Smooth muscle cell (in vitro differentiated cells): ENCODE results near the gene TPGS1. TPM values are rescaled to one million over a fixed set of nuclear protein-coding genes. Genes with fewer than 3 reads are reported as not detected.
A peak's percentile ranks its signal among the peaks of the same experiment; 100 is the strongest.

Experiments
- DNase-seq: peaks from one replicate; lab custom pipeline; 2025; ENCODE audit not compliant: unreplicated experiment; lab: John Stamatoyannopoulos, UW
- H2AFZ ChIP-seq: fragments of 200-600 bp; sonication (generic); 2 replicates; pipeline ENCODE4 v1.6.0; 2016; ENCODE audit warnings: antibody characterized with exemption, low read depth, mild to moderate bottlenecking
- H3F3A ChIP-seq: fragments of 200-600 bp; sonication (generic); 2 replicates; pipeline ENCODE4 v1.6.0; 2017; ENCODE audit warnings: antibody characterized with exemption, low read depth
- H3K27ac ChIP-seq: fragments of 200-600 bp; sonication (generic); 2 replicates; pipeline ENCODE4 v1.5.1; 2016; ENCODE audit warnings: low read depth, mild to moderate bottlenecking
- H3K27me3 ChIP-seq: fragments of 200-600 bp; sonication (generic); 2 replicates; pipeline ENCODE4 v1.6.1; 2016; ENCODE audit warnings: low read depth, mild to moderate bottlenecking
- H3K36me3 ChIP-seq: fragments of 200-600 bp; sonication (generic); 2 replicates; pipeline ENCODE4 v1.5.1; 2016; ENCODE audit warnings: low read depth
- H3K4me1 ChIP-seq: fragments of 200-600 bp; sonication (generic); 2 replicates; pipeline ENCODE4 v1.5.1; 2016; ENCODE audit warnings: low read depth
- H3K4me2 ChIP-seq: fragments of 200-600 bp; sonication (generic); 2 replicates; pipeline ENCODE4 v1.6.0; 2016; ENCODE audit warnings: mild to moderate bottlenecking
- H3K4me3 ChIP-seq: fragments of 200-600 bp; sonication (generic); 2 replicates; pipeline ENCODE4 v1.5.1; 2016; ENCODE audit warnings: mild to moderate bottlenecking
- H3K79me2 ChIP-seq: fragments of 200-600 bp; sonication (generic); 2 replicates; pipeline ENCODE4 v1.6.0; 2016; ENCODE audit warnings: low read depth, mild to moderate bottlenecking
- H3K9ac ChIP-seq: fragments of 200-600 bp; sonication (generic); 2 replicates; pipeline ENCODE4 v1.6.0; 2016; ENCODE audit warnings: low read depth
- H3K9me3 ChIP-seq: fragments of 200-600 bp; sonication (generic); replicated peaks from 2 replicates; pipeline ENCODE4 v1.5.1; 2016; ENCODE audit warnings: low read depth
- H4K20me1 ChIP-seq: fragments of 200-600 bp; sonication (generic); 2 replicates; pipeline ENCODE4 v1.6.0; 2016; ENCODE audit warnings: low read depth
- CTCF ChIP-seq: fragments of 200-600 bp; sonication (generic); IDR thresholded peaks from 2 replicates; pipeline ENCODE4 v1.5.1; 2017; ENCODE audit warnings: borderline replicate concordance, mild to moderate bottlenecking, antibody characterized with exemption; ENCODE audit not compliant: insufficient read depth, poor library complexity, severe bottlenecking
- WGBS: methylation state at CpG from one replicate; pipeline ENCODE4 v1.1.7; 2016; ENCODE audit warnings: low lambda C conversion rate; 5-methylcytosine and 5-hydroxymethylcytosine counted together
- polyA plus RNA-seq: library from polyadenylated mRNA; unstranded; fragments of >200 nt; fragmentation: Nextera tagmentation; extraction: Ambion mirVana; gene quantifications from 2 replicates; pipeline ENCODE4 v1.2.1, GENCODE V29; 2016
- total RNA-seq: library from RNA; depleted of rRNA; stranded (reverse); fragments of >200 nt; gene quantifications from 2 replicates; pipeline ENCODE4 v1.2.3, GENCODE V29; 2014

Gene TPGS1
- total and polyA plus RNA-seq, 2 experiments from 2014 or later, result 20.5 to 51.3 TPM

- 61% methylated on average over 21 of the region's 21 CpGs for WGBS
- Histone ChIP-seq H3K4me3 (no peak overlapping the region), H3K4me1 (peaks cover 6% of the 10 kb centered on the region), H3K9me3 (no peaks in the 10 kb centered on the region), H3K27ac (no peak overlapping the region), H3F3A (no peaks in the 10 kb centered on the region), H3K27me3 (no peaks in the 10 kb centered on the region), H2AFZ (no peak overlapping the region), H3K9ac (no peak overlapping the region), H3K4me2 (no peak overlapping the region), H3K79me2 (no peaks in the 10 kb centered on the region), H3K36me3 (no peaks in the 10 kb centered on the region), H4K20me1 (no peaks in the 10 kb centered on the region)
- no peak for DNase-seq
- TF ChIP-seq CTCF, result no peak
Observed at GRCh38 chr19:558770-559439, 51.6 kb downstream of the TPGS1 start.

- Histone ChIP-seq H3F3A (no peaks in the 10 kb centered on the region), H2AFZ (no peak overlapping the region), H3K9me3 (no peaks in the 10 kb centered on the region), H3K79me2 (no peaks in the 10 kb centered on the region), H3K4me3 (no peak overlapping the region), H3K4me1 (peaks cover 6% of the 10 kb centered on the region), H3K4me2 (no peak overlapping the region), H3K27ac (no peak overlapping the region), H3K9ac (no peak overlapping the region), H4K20me1 (no peaks in the 10 kb centered on the region), H3K36me3 (no peaks in the 10 kb centered on the region), H3K27me3 (no peaks in the 10 kb centered on the region)
- no peak for TF ChIP-seq CTCF
- WGBS, result 83% methylated on average over 12 of the region's 12 CpGs
- DNase-seq, result no peak
Observed at GRCh38 chr19:560121-560520, 52.8 kb downstream of the TPGS1 start.

- peak overlapping the region; percentile 54 for H3K4me2 ChIP-seq
- H3K79me2 ChIP-seq, result no peaks in the 10 kb centered on the region
- no peaks in the 10 kb centered on the region for H3K9me3 ChIP-seq
- no peaks in the 10 kb centered on the region for H3K27me3 ChIP-seq
- no peak for DNase-seq
- peak overlapping the region; percentile 3 for H3K4me3 ChIP-seq
- peaks cover 4% of the 10 kb centered on the region for H3F3A ChIP-seq
- H3K27ac ChIP-seq, result peak overlapping the region; percentile 67
- no peaks in the 10 kb centered on the region for H3K4me1 ChIP-seq
- no peaks in the 10 kb centered on the region for H4K20me1 ChIP-seq
- H2AFZ ChIP-seq, result no peak overlapping the region
- WGBS, result 7% methylated on average over 18 of the region's 19 CpGs
- TF ChIP-seq CTCF, result no peak
- H3K9ac ChIP-seq, result no peak overlapping the region
- H3K36me3 ChIP-seq, result no peaks in the 10 kb centered on the region
Observed at GRCh38 chr19:566403-566802, 59.1 kb downstream of the TPGS1 start.

GRCh38 chr19:566844-567243 lies 59.5 kb downstream of the TPGS1 start:
- Histone ChIP-seq H3K79me2 (no peaks in the 10 kb centered on the region), H2AFZ (no peak overlapping the region), H4K20me1 (no peaks in the 10 kb centered on the region), H3K9ac (no peak overlapping the region), H3K27me3 (no peaks in the 10 kb centered on the region), H3F3A (peaks cover 8% of the 10 kb centered on the region), H3K4me2 (peak overlapping the region; percentile 54), H3K4me1 (no peaks in the 10 kb centered on the region), H3K4me3 (peak overlapping the region; percentile 3), H3K9me3 (no peaks in the 10 kb centered on the region), H3K27ac (peak overlapping the region; percentile 67), H3K36me3 (no peaks in the 10 kb centered on the region)
- DNase-seq, result no peak
- WGBS, result 35% methylated on average over 16 of the region's 16 CpGs
- TF ChIP-seq CTCF, result no peak
